Mesenteric fat pad (tissue), 1 donor: ENCODE data around the gene PEX12. TPM values are rescaled to one million over a fixed set of nuclear protein-coding genes. Genes with fewer than 3 reads are reported as not detected.
"Not testable (repeated sequence)": the region's sequence is repeated elsewhere in the genome, so short reads cannot be mapped to it uniquely, and the experiment has no call there.

Experiments
- DNase-seq: peaks from one replicate; pipeline ENCODE4 v3.0.0-alpha.2; 2020; ENCODE audit warnings: low spot score
- total RNA-seq: library from RNA; stranded (reverse); fragmentation: NEBNext Ultra II Directional; extraction: Animal tissue kit (Norgen Biotek cat#: 25700); gene quantifications from one replicate; pipeline ENCODE4 v1.2.1, GENCODE V29; 2021
- donor health status: DM: yes; HTN: yes; CAD: no.

Gene PEX12
- total RNA-seq, 1 donor from 2014 or later, result 3.3 TPM

GRCh38 chr17:35537601-35538141, 40.7 kb downstream of the PEX12 start, which contains the start of gene SLFN12L:
Gene SLFN12L (minus strand): TSS chr17:35537678. CDS start chr17:35522364, 15,314 bp downstream.
- no peak for DNase-seq

GRCh38 chr17:35536664-35537171, 41.7 kb downstream of the PEX12 start:
- DNase-seq, result no peak

GRCh38 chr17:35535406-35535805, 43.0 kb downstream of the PEX12 start:
- DNase-seq, result not testable (repeated sequence)

- no peak for DNase-seq
Observed at GRCh38 chr17:35534576-35535093, 43.7 kb downstream of the PEX12 start.

GRCh38 chr17:35531160-35531559, 47.2 kb downstream of the PEX12 start:
- DNase-seq, result no peak

GRCh38 chr17:35529866-35530265, 48.5 kb downstream of the PEX12 start:
- DNase-seq, result no peak

GRCh38 chr17:35529326-35529725, 49.0 kb downstream of the PEX12 start:
- DNase-seq, result not testable (repeated sequence)

Other genes starting within 250 kb of the PEX12 start
- 54.7 TPM for gene SLFN11, start 204.9 kb downstream of the PEX12 start, total RNA-seq
- gene SLFN12, start 146.1 kb downstream of the PEX12 start, total RNA-seq, result 17.7 TPM
- gene SLFN13, start 129.8 kb downstream of the PEX12 start, total RNA-seq, result 20.3 TPM
- gene SLFN12L, start 40.9 kb downstream of the PEX12 start, total RNA-seq, result 4.7 TPM
- gene SLFN14, start 17.8 kb downstream of the PEX12 start, total RNA-seq, result not detected
- 116 TPM for gene AP2B1, start 8.8 kb upstream of the PEX12 start, total RNA-seq
- gene RASL10B, start 153.1 kb upstream of the PEX12 start, total RNA-seq, result 24.3 TPM
- 1.2 TPM for gene GAS2L2, start 174.7 kb upstream of the PEX12 start, total RNA-seq
- gene C17orf50, start 182.3 kb upstream of the PEX12 start, total RNA-seq, result not detected
- gene MMP28, start 217.1 kb upstream of the PEX12 start, total RNA-seq, result 51.7 TPM
- 146 TPM for gene TAF15, start 230.9 kb upstream of the PEX12 start, total RNA-seq